ENCODE data around the gene ZNF880. TPM values are rescaled to one million over a fixed set of nuclear protein-coding genes. Genes with fewer than 3 reads are reported as not detected.

The ZNF880 gene
- polyA plus RNA-seq, 4 donors, result 19.1 to 28.4 (median 23.0) TPM

Other genes starting within 250 kb of the ZNF880 start
- 10 to 100 TPM; 16.6 to 19.4 (median 18.7) TPM for gene ZNF616, start 230.0 kb upstream of the ZNF880 start, polyA plus RNA-seq (ENCODE audit: insufficient read length in 4 of 4)
- gene ZNF836, start 198.3 kb upstream of the ZNF880 start, polyA plus RNA-seq (ENCODE audit: insufficient read length in 4 of 4), result 10 to 100 TPM; 13.2 to 23.9 (median 17.7) TPM
- gene PPP2R1A, start 179.9 kb upstream of the ZNF880 start, polyA plus RNA-seq (ENCODE audit: insufficient read length in 4 of 4), result 100 to 1,000 TPM; 408 to 548 (median 464) TPM
- 10 to 100 TPM; 15.2 to 21.6 (median 19.3) TPM for gene ZNF766, start 100.3 kb upstream of the ZNF880 start, polyA plus RNA-seq (ENCODE audit: insufficient read length in 4 of 4)
- 10 to 100 TPM; 14.1 to 19.0 (median 17.4) TPM for gene ZNF480, start 72.8 kb upstream of the ZNF880 start, polyA plus RNA-seq (ENCODE audit: insufficient read length in 4 of 4)
- gene ZNF610, start 33.7 kb upstream of the ZNF880 start, polyA plus RNA-seq (ENCODE audit: insufficient read length in 4 of 4), result 10 to 100 TPM; 10.5 to 12.9 (median 11.8) TPM
- 10 to 100 TPM; 22.9 to 64.5 (median 42.1) TPM for gene ZNF528, start 27.9 kb downstream of the ZNF880 start, polyA plus RNA-seq (ENCODE audit: insufficient read length in 4 of 4)
- gene ZNF534, start 59.2 kb downstream of the ZNF880 start, polyA plus RNA-seq (ENCODE audit: insufficient read length in 4 of 4), result under 1 TPM; 0.34 to 0.57 (median 0.45) TPM
- 1 to 10 TPM; 5.1 to 8.6 (median 5.8) TPM for gene ZNF578, start 83.6 kb downstream of the ZNF880 start, polyA plus RNA-seq (ENCODE audit: insufficient read length in 4 of 4)
- gene ZNF808, start 157.7 kb downstream of the ZNF880 start, polyA plus RNA-seq (ENCODE audit: insufficient read length in 4 of 4), result 10 to 100 TPM in 2 of 4 donors, 1 to 10 TPM in 2; 6.9 to 19.4 (median 14.1) TPM
- gene ZNF701, start 200.4 kb downstream of the ZNF880 start, polyA plus RNA-seq (ENCODE audit: insufficient read length in 4 of 4), result 10 to 100 TPM; 12.5 to 22.6 (median 17.4) TPM